T-helper 9 cell (primary cell): Measurements from ENCODE around the gene IFNAR2.
"Not testable (repeated sequence)": the region's sequence is repeated elsewhere in the genome, so short reads cannot be mapped to it uniquely, and the experiment has no call there.

Experiments used
- DNase-seq: peaks from one replicate; pipeline ENCODE4 v3.0.0-alpha.2; 2020

The IFNAR2 gene

DNA sequence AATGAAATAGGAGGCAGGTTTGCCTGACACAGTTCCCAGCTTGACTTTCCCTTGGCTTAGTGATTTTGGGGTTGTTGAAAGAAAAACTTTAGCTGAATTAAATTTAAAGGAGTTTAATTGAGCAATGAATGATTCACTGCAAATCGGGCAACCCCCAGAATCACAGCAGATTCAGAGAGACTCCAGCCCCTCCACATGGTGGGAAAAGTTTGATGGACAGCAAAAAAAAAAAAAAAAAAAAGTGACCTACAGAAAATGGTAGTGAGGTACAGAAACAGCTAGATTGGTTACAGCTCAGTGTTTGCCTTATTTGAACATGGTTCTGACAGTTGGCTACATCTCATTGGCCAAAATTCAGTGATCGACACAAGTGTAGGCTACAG is 12.6 kb upstream of the IFNAR2 start:
- DNase-seq, result no peak

DNA sequence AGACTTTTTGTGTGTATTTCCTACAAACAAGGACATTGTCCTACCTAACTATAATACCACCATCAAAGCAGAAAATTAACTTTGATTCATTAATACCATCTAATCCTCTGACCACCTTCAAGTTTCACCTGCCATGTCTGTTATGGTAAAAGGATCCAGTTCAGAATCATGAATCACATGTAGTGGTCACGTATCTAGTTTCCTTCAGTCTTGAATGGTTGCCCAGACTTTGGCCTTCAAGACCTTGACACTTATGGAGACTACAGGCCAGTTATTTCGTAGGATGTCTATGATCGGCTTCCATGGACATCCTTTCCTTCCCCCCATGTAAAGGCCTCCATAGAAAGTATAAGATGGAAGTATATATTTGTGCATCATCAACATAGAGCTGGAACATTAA is 10.4 kb upstream of the IFNAR2 start:
- no peak for DNase-seq

DNA sequence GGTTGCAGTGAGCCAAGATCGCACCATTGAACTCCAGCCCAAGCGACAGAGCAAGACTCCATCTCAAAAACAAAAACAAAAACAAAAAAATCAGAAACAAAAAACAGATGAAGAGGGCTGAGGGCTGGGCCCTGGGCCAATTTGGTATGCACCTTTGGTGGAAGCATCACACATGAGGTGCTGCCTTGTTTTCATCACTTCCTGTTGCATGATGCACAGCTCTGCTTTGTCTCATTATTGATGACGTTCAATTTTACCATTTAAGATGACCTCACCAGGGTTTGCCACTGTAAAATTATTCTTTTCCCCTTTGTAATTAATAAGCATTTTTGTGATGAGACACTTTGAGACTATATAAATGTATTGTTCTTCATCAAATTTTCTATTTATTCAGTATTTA is 9.8 kb upstream of the IFNAR2 start:
- no peak for DNase-seq

GRCh38 chr21:33225376-33225775 is 4.4 kb upstream of the IFNAR2 start:
- DNase-seq, result not testable (repeated sequence)

DNA sequence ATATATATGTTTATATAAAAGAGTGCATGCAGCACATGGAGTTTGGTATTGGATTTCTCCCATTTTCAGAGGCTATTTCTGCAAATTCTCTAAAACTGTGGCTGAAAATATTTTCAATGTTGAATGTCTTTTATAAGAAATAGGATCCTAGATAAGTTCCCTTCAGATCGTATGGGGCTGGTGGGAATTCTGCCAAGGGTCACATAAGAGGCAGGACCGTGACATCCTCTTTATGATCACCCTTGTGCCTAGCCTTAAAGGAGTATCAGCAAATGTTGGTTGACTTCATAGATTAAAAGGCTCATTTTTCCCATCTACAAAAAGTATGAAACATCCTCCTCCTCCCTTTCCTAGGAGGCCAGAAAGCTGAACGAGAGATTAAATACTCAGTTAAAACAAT is 1.3 kb upstream of the IFNAR2 start:
- no peak for DNase-seq

GRCh38 chr21:33229099-33229783 is 497 bp upstream of the IFNAR2 start:
- DNase-seq, result no peak

DNA sequence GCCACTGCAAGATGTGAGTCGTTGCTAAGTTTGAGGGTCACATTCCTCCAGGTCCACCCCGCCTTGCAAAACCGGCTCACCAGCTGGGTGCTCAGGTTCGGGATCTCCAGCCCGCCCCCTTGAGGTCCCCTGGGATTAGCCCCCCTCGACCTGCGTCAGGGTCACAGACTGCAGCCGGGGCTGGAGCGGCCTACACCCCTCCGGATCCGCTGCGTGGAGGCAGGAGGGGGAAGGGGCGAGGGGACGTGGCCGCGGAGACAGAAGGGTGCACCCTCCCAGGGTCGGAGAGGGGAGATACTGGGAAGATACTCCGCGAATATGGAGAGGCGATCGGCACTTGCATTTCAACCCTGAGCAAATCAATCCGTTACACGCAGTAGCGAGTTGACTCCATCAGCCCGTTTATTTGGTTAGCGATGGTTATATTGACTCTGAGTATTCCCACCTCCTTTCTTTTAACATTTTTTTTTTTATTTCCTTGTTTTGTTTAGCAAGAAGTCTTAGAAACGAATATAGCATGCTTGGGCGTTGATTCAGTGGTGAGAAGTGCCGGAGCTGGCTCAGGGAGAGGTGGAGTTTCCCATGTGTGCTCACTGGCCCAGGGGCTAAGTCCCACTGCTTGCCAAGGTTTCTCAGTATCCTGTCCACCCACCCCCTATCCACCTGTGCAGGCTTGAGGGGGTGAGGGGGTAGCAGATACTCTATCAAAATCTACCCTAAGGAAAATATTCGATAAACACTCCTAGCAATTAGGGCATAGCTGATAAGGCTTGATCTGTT is 997 bp downstream of the IFNAR2 start:
- DNase-seq, result peak; percentile 37

DNA sequence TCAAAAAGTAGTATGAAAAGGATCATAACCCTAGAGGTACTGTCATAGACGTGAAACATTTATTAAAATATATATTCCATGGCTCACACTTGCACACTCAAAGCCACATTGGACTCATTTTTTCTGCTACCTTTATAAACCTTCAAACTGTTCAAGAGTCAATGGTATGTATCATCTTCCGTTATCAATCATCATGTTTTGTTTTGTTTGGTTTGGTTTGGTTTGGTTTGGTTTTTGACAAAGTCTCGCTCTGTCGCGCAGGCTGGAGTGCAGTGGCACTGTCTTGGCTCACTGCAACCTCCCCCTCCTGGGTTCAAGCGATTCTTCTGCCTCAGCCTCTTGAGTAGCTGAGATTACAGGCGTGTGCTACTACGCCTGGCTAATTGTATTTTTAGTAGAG is 1.8 kb downstream of the IFNAR2 start:
- DNase-seq, result no peak

DNA sequence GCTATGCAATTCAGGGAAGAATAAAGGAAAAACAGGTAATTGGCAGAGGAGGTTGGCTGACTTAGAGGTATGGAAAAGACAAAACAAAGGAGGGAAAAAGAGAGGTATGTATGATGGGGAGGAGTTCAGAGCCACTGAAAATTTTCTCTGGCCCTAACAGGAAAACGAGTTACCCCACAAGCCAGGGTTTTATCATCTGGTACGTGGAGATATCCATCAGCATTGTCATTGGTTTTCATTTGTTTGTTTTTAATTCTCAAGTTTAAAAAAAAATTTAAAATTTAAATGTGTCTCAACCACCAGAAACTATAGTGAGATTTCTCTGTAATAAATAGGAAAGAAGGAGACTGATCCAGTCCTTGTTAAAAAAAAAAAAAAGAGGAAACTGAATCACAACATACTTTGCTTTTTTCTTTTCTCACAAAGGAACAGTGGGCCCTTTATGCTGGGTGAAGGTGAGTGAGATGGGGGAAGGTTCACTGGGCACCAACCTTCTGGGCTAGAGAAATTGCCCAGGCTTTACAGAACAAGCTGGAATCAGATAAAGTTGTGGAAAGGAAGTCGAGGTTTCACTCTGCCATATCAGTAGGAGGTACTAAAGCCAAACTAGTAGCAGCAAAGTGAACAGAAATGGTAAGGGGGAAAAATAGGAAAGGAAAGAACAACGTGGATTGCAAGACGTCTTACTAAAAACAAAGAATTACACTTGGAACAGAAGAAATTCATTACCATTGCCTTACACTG is 2.7 kb downstream of the IFNAR2 start:
- DNase-seq, result no peak

DNA sequence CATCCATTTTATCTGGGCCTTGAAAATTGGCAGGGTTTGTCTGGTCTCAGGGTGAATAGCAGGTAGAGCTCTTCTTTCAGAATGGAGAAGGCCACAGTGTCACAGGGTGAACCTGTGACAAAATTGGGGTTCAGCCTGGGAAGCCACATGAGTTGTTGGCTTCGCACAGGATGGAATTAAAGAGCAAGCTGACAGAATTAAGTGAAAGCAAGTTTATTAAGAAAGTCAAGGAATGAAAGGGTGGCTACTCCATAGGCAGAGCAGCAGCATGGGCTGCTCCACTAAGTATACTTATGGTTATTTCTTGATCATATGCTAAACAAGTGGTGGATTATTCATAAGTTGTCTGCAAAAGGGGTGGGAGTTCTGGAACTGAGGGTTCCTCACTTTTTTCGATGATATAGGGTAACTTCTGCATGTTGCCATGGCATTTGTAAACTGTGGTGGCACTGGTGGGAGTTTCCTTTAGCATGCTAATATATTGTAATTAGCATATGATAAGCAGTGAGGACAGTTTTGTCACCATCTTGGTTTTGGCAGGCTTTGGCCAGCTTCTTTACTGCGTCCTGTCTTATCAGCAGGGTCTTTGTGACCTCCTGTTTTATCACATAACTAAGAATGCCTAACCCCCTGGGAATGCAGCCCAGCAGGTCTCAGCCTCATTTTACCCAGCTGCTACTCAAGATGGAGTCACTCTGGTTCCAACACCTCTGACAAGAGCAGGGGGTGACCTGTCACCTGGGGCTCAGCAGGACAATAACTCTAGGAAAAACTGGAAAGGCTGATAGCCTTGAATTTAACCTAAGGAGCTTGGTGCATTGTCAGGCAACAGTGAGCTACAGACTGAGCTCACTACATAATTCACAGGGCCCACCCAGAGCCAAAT is 5.1 kb downstream of the IFNAR2 start:
- DNase-seq, result no peak

- DNase-seq, result no peak
Observed at GRCh38 chr21:33236013-33236686, 6.4 kb downstream of the IFNAR2 start.

DNA sequence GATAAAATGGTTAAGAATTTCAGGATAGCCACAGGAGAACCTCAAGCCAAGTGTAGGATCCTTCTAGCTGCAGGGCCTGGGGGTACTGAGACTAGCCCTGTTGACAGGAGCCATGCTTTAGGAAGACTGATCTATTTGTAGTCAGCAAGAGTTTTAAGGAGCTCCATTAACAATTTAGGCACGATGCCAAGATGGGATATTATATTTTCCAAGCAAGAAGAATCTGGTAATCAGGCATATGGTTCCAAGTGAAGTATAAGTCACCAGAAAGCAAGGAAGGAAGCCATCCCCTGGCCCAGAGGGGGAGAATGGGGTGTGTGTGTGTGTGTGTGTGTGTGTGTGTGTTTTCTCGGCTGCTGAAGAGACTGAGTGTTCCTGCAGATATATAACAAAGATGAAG is 7.0 kb downstream of the IFNAR2 start:
- no peak for DNase-seq

DNA sequence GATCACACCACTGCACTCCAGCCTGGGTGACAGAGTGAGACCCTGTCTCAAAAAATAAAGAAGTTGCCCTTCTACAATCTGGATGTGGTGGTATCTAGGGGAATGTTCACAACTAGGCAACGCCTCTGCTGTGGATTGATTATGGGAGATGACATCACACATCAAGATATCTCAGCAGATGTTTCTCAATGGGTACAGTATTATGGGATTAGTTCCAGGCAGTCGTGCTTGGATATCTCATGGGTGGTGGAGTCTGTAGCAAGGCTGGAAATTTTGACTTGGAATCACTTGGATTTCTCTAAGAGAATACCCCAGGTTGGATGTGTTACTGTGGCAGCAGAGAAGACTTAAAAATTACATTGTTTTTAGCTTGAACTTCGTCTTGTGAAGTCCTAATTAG is 7.7 kb downstream of the IFNAR2 start:
- no peak for DNase-seq

- no peak for DNase-seq
Observed at GRCh38 chr21:33238146-33238545, 8.4 kb downstream of the IFNAR2 start.

DNA sequence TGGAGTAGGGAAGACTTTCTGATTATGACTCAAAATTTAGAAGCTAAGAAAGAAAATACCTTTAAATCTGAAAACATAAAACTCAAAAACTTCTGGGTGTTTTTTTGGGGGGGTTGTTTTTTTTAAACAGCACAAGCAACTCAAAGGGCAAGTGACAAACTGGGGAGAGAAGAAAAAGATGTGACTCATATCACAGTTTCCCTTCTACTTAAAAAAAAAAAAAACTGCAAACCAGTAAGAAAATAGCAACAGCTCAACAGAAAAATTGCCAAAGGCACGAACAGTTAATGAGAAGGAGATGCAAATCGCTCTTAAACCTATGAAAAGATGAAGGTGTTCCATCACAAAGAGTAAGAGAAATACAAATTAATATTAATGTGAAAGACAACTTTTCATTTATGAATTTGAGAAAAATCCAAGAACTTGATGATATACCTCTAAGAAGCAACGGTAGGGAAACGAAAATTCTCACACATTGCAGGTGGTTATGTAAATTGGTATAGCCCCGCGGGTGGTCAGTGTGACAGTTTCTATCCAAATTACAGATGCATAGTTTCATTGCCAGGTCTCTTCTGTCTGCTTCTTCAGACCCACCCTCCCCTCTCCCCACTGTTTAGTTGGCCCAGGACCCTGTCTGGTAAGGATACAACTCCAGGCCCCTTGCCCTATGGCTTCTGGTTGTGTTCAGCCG is 9.0 kb downstream of the IFNAR2 start:
- no peak for DNase-seq

GRCh38 chr21:33239559-33240127 is 9.9 kb downstream of the IFNAR2 start:
- not testable (repeated sequence) for DNase-seq

DNA sequence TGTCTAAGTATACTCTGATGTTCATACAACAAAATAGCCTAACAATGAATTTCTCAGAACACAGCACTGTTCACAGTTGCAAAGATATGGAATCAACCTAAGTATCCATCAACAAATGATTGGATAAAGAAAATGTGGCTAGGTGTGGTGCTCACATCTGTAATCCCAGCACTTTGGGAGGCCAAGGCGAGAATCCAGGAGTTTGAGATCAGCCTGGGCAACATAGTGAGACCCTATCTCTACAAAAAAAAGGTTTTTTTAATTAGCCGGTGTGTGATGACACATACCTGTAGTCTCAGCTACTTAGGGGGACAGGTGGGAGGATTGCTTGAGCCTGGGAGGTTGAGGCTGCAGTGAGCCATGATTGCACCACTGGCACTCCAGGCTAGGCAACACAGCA is 10.7 kb downstream of the IFNAR2 start:
- DNase-seq, result no peak

DNA sequence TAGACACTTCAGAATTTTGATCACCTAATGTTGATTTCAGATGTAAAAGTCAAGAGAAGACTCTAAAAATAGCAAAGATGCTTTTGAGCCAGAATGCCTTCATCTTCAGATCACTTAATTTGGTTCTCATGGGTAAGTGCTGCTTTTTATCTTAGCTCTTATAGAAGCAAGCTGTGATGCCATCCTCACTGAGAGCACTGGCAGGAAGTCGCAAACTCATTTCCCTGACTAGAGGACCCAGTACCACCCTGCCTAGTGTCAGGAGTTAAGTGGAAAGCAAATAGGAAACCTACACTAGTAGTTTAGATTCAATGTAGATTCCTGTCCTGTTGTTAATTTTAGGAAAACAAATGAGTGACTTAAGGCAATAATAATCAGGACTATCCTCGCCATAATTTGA is 12.1 kb downstream of the IFNAR2 start:
- DNase-seq, result no peak

DNA sequence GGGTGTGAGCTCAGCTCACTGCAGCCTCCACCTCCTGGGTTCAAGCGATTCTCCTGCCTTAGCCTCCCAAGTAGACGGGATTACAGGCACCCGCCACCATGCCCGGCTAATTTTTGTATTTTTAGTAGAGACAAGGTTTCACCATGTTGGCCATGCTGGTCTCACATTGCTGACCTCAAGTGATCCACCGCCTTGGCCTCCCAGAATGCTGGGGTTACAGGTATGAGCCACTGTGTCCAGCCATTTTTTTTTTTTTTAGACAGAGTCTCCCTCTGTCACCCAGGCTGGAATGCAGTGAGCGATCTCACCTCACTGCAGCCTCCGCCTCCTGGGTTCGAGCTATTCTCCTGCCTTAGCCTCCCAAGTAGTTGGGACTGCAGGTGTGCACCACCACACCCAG is 13.1 kb downstream of the IFNAR2 start:
- DNase-seq, result not testable (repeated sequence)

DNA sequence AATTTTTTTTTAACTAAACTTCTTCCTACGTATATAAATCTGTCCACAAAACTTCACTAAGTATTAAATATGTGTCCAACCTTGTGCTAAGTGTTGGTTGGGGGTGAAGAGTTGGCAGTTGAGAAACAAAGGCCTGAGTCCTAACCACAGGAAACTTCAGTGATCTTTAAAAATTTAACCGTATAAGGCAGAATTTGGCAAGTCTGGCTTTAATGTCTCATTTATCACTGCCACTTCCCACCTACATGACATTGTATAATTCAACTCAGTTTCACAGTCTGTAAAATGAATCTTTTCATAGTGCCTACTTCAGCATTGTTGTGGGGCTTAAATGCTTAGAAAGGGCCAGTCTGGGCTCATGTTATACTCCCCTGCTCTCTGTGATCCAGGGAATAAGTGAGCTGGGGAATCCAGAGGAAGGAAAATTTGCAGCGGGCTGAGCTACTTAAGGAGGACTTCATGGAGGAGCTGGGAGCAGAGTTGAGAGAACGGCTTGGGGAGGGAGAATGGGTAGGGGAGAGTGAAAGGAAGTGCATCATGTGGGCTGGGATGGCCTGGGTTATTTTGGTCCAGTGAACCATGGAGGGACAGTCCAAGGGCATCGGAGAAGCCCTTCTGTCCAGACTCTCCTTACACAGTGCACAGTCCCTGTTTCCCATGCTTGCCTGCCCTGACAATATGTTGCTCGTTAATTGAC is 14.5 kb downstream of the IFNAR2 start:
- no peak for DNase-seq

DNA sequence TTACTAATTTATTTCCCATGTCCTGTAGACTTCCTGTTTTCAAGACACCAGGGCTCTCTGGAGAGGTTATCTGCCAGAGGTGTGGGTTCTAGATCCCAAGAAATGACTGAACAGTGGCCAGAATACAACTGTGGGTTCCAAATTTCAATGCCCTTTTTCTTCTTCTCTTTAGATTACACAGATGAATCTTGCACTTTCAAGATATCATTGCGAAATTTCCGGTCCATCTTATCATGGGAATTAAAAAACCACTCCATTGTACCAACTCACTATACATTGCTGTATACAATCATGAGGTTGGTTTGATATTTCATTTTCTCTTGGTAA is 15.0 kb downstream of the IFNAR2 start:
- no peak for DNase-seq
